Body of pancreas (tissue), 4 donors: Measurements from ENCODE around the gene DGKI.

Experiments
- POLR2A ChIP-seq, 3 donors: fragments of 450-650 bp; IDR thresholded peaks; one replicate each; pipeline ENCODE4 v1.6.1; 2016; ENCODE audit warnings: antibody characterized with exemption in 3 of 3, mild to moderate bottlenecking in 2 of 3
- TF ChIP-seq, protein P1 (sequence below), 7 experiments: fragments of 450-650 bp in 4 of 7; fragments of 200-600 bp in 3 of 7; sonication (generic) in 3 of 7; IDR thresholded peaks; one replicate each; pipeline ENCODE4 v1.5.1; 2016 to 2019; ENCODE audit warnings: antibody characterized with exemption in 7 of 7

DNA sequence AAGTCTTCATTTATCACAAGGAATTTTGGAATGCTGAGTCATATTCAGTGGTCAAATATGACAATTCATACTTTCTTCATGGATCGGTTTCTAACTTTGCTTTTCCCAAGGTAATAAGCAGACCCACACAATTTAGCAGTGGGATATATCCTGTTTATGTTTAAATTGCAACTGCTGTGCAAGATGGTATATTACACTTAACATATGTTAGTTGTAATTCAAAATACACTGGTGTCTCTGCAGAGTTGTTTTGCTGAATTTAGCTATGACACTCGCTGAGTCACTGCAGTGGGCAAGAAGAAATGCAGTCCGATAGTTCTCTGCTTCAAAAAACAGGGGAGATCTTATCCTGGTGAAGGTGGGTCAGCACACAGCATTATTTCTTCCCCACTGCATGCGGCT is 308.4 kb downstream of the DGKI start:
- TF ChIP-seq, protein P1, sequence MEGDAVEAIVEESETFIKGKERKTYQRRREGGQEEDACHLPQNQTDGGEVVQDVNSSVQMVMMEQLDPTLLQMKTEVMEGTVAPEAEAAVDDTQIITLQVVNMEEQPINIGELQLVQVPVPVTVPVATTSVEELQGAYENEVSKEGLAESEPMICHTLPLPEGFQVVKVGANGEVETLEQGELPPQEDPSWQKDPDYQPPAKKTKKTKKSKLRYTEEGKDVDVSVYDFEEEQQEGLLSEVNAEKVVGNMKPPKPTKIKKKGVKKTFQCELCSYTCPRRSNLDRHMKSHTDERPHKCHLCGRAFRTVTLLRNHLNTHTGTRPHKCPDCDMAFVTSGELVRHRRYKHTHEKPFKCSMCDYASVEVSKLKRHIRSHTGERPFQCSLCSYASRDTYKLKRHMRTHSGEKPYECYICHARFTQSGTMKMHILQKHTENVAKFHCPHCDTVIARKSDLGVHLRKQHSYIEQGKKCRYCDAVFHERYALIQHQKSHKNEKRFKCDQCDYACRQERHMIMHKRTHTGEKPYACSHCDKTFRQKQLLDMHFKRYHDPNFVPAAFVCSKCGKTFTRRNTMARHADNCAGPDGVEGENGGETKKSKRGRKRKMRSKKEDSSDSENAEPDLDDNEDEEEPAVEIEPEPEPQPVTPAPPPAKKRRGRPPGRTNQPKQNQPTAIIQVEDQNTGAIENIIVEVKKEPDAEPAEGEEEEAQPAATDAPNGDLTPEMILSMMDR (IDR thresholded peaks at IDR 0.05): no peak
- no peak for TF ChIP-seq POLR2A (IDR thresholded peaks at IDR 0.05)
